Measurements from ENCODE around the gene FANK1.
A peak's percentile ranks its signal among the peaks of the same experiment; 100 is the strongest.

Gene FANK1

GRCh38 chr10:125896088-125896934 lies at the start of gene FANK1:
TSS of gene FANK1 (plus strand) at chr10:125896564. CDS start at chr10:125896643, 79 bp downstream.
- DNase-seq, result peak; percentile 32 to 86 (median 74)

GRCh38 chr10:125846894-125847293 lies 49.5 kb upstream of the FANK1 start:
- DNase-seq, result no peak

GRCh38 chr10:125848371-125848770 lies 48.0 kb upstream of the FANK1 start:
- DNase-seq, result no peak

GRCh38 chr10:125848857-125849256 lies 47.5 kb upstream of the FANK1 start:
- no peak for DNase-seq

- no peak for DNase-seq
Observed at GRCh38 chr10:125849448-125849847, 46.9 kb upstream of the FANK1 start.

- no peak for DNase-seq
Observed at GRCh38 chr10:125850766-125851731, 45.3 kb upstream of the FANK1 start.

GRCh38 chr10:125852487-125852886 lies 43.9 kb upstream of the FANK1 start:
- no peak for DNase-seq

- no peak for DNase-seq
Observed at GRCh38 chr10:125857185-125857760, 39.1 kb upstream of the FANK1 start.

- no peak for DNase-seq
Observed at GRCh38 chr10:125859128-125859817, 37.1 kb upstream of the FANK1 start.

- DNase-seq, result no peak
Observed at GRCh38 chr10:125865120-125865519, 31.2 kb upstream of the FANK1 start.

- no peak for DNase-seq
Observed at GRCh38 chr10:125866421-125867029, 29.8 kb upstream of the FANK1 start.

GRCh38 chr10:125868372-125868975 lies 27.9 kb upstream of the FANK1 start:
- DNase-seq, result no peak

GRCh38 chr10:125871338-125871737 lies 25.0 kb upstream of the FANK1 start:
- DNase-seq, result no peak

- no peak for DNase-seq
Observed at GRCh38 chr10:125878957-125879835, 17.2 kb upstream of the FANK1 start.

GRCh38 chr10:125880719-125881118 lies 15.6 kb upstream of the FANK1 start:
- no peak for DNase-seq

- DNase-seq, result no peak
Observed at GRCh38 chr10:125881192-125881591, 15.2 kb upstream of the FANK1 start, which contains the start of gene DHX32. TSS of gene DHX32 (minus strand) at chr10:125881292. CDS start at chr10:125880824, 468 bp downstream.

- no peak for DNase-seq
Observed at GRCh38 chr10:125882596-125882995, 13.8 kb upstream of the FANK1 start.

- DNase-seq, result no peak
Observed at GRCh38 chr10:125883211-125883610, 13.2 kb upstream of the FANK1 start.

GRCh38 chr10:125886914-125887512 lies 9.4 kb upstream of the FANK1 start:
- DNase-seq, result no peak

Data from hypothalamus (tissue), 51 donors.